ENCODE measurements around the gene UXT.

Gene UXT

GRCh38 chrX:47649271-47649670, 9.7 kb downstream of the UXT start:
- no peak for DNase-seq (ENCODE audit: low read depth)

GRCh38 chrX:47648376-47648775, 10.6 kb downstream of the UXT start:
- no peak for DNase-seq (ENCODE audit: low read depth)

GRCh38 chrX:47646636-47647035, 12.3 kb downstream of the UXT start:
- DNase-seq (ENCODE audit: low read depth) = no peak

GRCh38 chrX:47645530-47645929, 13.4 kb downstream of the UXT start:
- DNase-seq (ENCODE audit: low read depth) = no peak

- no peak for DNase-seq (ENCODE audit: low read depth)
Measured at GRCh38 chrX:47644557-47645091, 14.4 kb downstream of the UXT start.

- no peak for DNase-seq (ENCODE audit: low read depth)
Measured at GRCh38 chrX:47643926-47644325, 15.1 kb downstream of the UXT start.

- no peak for DNase-seq (ENCODE audit: low read depth)
Measured at GRCh38 chrX:47638816-47639215, 20.2 kb downstream of the UXT start.

- DNase-seq (ENCODE audit: low read depth) = no peak
Measured at GRCh38 chrX:47637546-47638195, 21.3 kb downstream of the UXT start.

- no peak for DNase-seq (ENCODE audit: low read depth)
Measured at GRCh38 chrX:47634871-47635575, 24.0 kb downstream of the UXT start.

GRCh38 chrX:47633689-47634590, 25.0 kb downstream of the UXT start:
- DNase-seq (ENCODE audit: low read depth) = no peak

- DNase-seq (ENCODE audit: low read depth) = no peak
Measured at GRCh38 chrX:47632666-47633065, 26.3 kb downstream of the UXT start.

- DNase-seq (ENCODE audit: low read depth) = no peak
Measured at GRCh38 chrX:47631676-47632075, 27.3 kb downstream of the UXT start.

GRCh38 chrX:47629419-47630200, 29.4 kb downstream of the UXT start, which contains the start of gene CFP:
CFP (minus strand) TSS chrX:47629930; CDS start chrX:47629844, 86 bp downstream.
- no peak for DNase-seq (ENCODE audit: low read depth)

- no peak for DNase-seq (ENCODE audit: low read depth)
Measured at GRCh38 chrX:47628982-47629381, 30.0 kb downstream of the UXT start.

- no peak for DNase-seq (ENCODE audit: low read depth)
Measured at GRCh38 chrX:47625365-47625764, 33.6 kb downstream of the UXT start.

GRCh38 chrX:47623540-47624027, 35.4 kb downstream of the UXT start:
- no peak for DNase-seq (ENCODE audit: low read depth)

- DNase-seq (ENCODE audit: low read depth) = no peak
Measured at GRCh38 chrX:47621851-47622250, 37.1 kb downstream of the UXT start.

GRCh38 chrX:47620303-47620685, 38.7 kb downstream of the UXT start:
- DNase-seq (ENCODE audit: low read depth) = no peak

- peak; percentile 49 for DNase-seq (ENCODE audit: low read depth)
Measured at GRCh38 chrX:47619486-47620302, 39.3 kb downstream of the UXT start, which contains the start of gene SYN1. SYN1 (minus strand) TSS chrX:47619857; CDS start chrX:47619728, 129 bp downstream.

- no peak for DNase-seq (ENCODE audit: low read depth)
Measured at GRCh38 chrX:47618923-47619485, 40.0 kb downstream of the UXT start.

All from stimulated activated CD8-positive, alpha-beta memory T cell treated with anti-CD3 and anti-CD28 coated beads, Interleukin-15, amount 100 ng/mL, for 1 hour (primary cell).